A673 (cell line): ENCODE data around the gene IFT74. TPM values are rescaled to one million over a fixed set of nuclear protein-coding genes. Genes with fewer than 3 reads are reported as not detected.

Experiments used
- BruUV-seq: library from RNA; stranded (reverse); fragments of 400-500 nt; replicated peaks from 2 replicates; lab custom pipeline; 2021; lab: Mats Ljungman, UMichigan
- CTCF ChIA-PET: fragments of 300-600 bp; sonication (Branson Sonifier 250); formaldehyde crosslinking; loops from one replicate; lab custom pipeline; 2022; ENCODE audit warnings: antibody characterized with exemption; lab: Charles Lee
- POLR2A ChIA-PET: fragments of 300-600 bp; sonication (Branson Sonifier 250); formaldehyde crosslinking; loops from one replicate; lab custom pipeline; 2022; ENCODE audit warnings: antibody characterized with exemption; ENCODE audit not compliant: low non-redundant PET; lab: Charles Lee
- DNase-seq: peaks from one replicate; pipeline ENCODE4 v3.0.0-alpha.2; 2015; ENCODE audit warnings: low spot score
- H3K27ac ChIP-seq: fragments of 200-600 bp; sonication (generic); 2 replicates; pipeline ENCODE4 v1.5.1; 2016; ENCODE audit warnings: mixed run types, low read depth, mild to moderate bottlenecking, mixed read lengths, antibody characterized with exemption, low read length; ENCODE audit not compliant: poor library complexity, severe bottlenecking
- H3K27me3 ChIP-seq: fragments of 200-600 bp; sonication (generic); replicated peaks from 2 replicates; pipeline ENCODE4 v1.6.1; 2017; ENCODE audit warnings: mixed run types, low read depth, mild to moderate bottlenecking, mixed read lengths, antibody characterized with exemption, low read length; ENCODE audit not compliant: insufficient read depth, poor library complexity
- H3K36me3 ChIP-seq: fragments of 200-600 bp; sonication (generic); 2 replicates; pipeline ENCODE4 v1.6.1; 2016; ENCODE audit warnings: mixed run types, mild to moderate bottlenecking, mixed read lengths, antibody characterized with exemption, low read length; ENCODE audit not compliant: insufficient read depth, poor library complexity, severe bottlenecking
- H3K4me1 ChIP-seq: fragments of 200-600 bp; sonication (generic); 2 replicates; pipeline ENCODE4 v1.6.1; 2017; ENCODE audit warnings: mixed run types, mild to moderate bottlenecking, mixed read lengths, antibody characterized with exemption, low read length; ENCODE audit not compliant: insufficient read depth, poor library complexity, severe bottlenecking
- H3K4me3 ChIP-seq: fragments of 200-600 bp; sonication (generic); 2 replicates; pipeline ENCODE4 v1.5.1; 2016; ENCODE audit warnings: low read depth, mixed run types, mild to moderate bottlenecking, mixed read lengths, low read length; ENCODE audit not compliant: poor library complexity, severe bottlenecking
- H3K9me3 ChIP-seq: fragments of 200-600 bp; sonication (generic); 2 replicates; pipeline ENCODE4 v1.6.1; 2016; ENCODE audit warnings: mixed run types, low read depth, mild to moderate bottlenecking, mixed read lengths, antibody characterized with exemption, low read length; ENCODE audit not compliant: poor library complexity, severe bottlenecking
- EZH2 ChIP-seq: fragments of 200-600 bp; sonication (generic); IDR thresholded peaks from 2 replicates; pipeline ENCODE4 v1.6.1; 2017; ENCODE audit warnings: borderline replicate concordance, low read depth, mild to moderate bottlenecking, mixed read lengths, antibody characterized with exemption, low read length; ENCODE audit not compliant: poor library complexity, severe bottlenecking
- intact Hi-C: fragments of 100-400 bp; cut with micrococcal nuclease; formaldehyde crosslinking; loops from one replicate; pipeline ENCODE4 v1.10.0; 2022; ENCODE audit not compliant: unreplicated experiment
- total RNA-seq: library from RNA; stranded (reverse); gene quantifications from 2 replicates; pipeline ENCODE4 v1.2.3, GENCODE V29; 2021
- TF ChIP-seq, protein P1 (sequence below): fragments of 300-800, 200-600 bp; sonication (generic); conservative IDR thresholded peaks from 2 replicates; pipeline ENCODE4 v1.5.1; 2017; ENCODE audit warnings: low read depth, mild to moderate bottlenecking, antibody characterized with exemption, low read length, moderate library complexity, mixed read lengths

Gene IFT74
- total RNA-seq, 1 experiment from 2014 or later = 9.3 TPM

DNA sequence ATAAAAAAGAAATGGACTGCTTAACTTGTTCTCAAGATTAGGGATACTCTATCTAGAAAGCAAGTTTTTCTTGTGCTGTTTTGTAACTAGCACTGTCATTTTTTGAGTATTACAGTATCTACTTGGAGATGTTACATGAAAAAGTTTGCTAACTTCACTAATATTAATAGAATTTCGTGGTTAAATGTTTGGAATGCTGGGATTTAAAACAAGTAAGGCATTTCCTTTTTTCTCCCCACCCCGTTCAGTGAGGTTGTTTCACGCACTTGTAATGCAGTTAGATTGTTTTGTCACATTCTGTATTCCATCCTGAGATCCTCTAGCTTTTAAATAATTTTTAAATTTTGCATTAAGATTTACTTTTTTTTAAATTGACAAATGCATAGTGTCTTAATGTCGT, 132.8 kb downstream of the IFT74 start:
- intact Hi-C loops = no loop called here

DNA sequence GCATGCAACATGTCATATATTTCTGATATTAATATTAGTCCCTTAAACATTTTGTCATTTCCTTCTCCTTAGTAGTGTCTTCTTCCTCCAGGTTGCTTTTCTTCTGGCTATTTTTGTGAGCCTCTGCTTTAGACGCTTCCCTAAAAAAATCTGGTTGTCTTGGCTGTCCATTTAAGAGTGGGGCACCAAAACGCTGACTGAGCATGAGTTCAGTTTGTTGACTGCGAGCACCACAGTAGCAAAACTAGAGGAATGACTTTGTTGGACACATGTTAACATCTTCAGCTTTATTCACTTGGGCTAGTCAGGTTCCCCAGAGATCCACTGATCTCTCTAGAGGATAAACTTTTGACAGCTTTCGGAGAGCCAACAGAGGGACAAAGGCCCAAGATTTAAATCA, 133.5 kb downstream of the IFT74 start:
- no peaks in the 10 kb centered on the region for H3K36me3 ChIP-seq
- ChIA-PET POLR2A (no interaction called here), CTCF (no interaction called here)
- H3K4me3 ChIP-seq = no peak overlapping the region
- no peak overlapping the region for H3K27ac ChIP-seq
- no peak for TF ChIP-seq EZH2
- TF ChIP-seq, protein P1, sequence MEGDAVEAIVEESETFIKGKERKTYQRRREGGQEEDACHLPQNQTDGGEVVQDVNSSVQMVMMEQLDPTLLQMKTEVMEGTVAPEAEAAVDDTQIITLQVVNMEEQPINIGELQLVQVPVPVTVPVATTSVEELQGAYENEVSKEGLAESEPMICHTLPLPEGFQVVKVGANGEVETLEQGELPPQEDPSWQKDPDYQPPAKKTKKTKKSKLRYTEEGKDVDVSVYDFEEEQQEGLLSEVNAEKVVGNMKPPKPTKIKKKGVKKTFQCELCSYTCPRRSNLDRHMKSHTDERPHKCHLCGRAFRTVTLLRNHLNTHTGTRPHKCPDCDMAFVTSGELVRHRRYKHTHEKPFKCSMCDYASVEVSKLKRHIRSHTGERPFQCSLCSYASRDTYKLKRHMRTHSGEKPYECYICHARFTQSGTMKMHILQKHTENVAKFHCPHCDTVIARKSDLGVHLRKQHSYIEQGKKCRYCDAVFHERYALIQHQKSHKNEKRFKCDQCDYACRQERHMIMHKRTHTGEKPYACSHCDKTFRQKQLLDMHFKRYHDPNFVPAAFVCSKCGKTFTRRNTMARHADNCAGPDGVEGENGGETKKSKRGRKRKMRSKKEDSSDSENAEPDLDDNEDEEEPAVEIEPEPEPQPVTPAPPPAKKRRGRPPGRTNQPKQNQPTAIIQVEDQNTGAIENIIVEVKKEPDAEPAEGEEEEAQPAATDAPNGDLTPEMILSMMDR = no peak
- intact Hi-C loops = no loop called here
- DNase-seq = no peak
- no peaks in the 10 kb centered on the region for H3K9me3 ChIP-seq
- H3K4me1 ChIP-seq = no peaks in the 10 kb centered on the region
- H3K27me3 ChIP-seq = no peaks in the 10 kb centered on the region
- BruUV-seq = no TSS peak

More for the DNA sequence above, 132.8 kb downstream of the IFT74 start:
- H3K9me3 ChIP-seq = no peaks in the 10 kb centered on the region
- TF ChIP-seq, protein P1 = no peak
- TF ChIP-seq EZH2 = no peak
- H3K4me1 ChIP-seq = no peaks in the 10 kb centered on the region
- ChIA-PET POLR2A (no interaction called here), CTCF (no interaction called here)
- no peak overlapping the region for H3K4me3 ChIP-seq
- H3K36me3 ChIP-seq = no peaks in the 10 kb centered on the region
- DNase-seq = no peak
- no TSS peak for BruUV-seq
- H3K27ac ChIP-seq = no peak overlapping the region
- no peaks in the 10 kb centered on the region for H3K27me3 ChIP-seq

DNA sequence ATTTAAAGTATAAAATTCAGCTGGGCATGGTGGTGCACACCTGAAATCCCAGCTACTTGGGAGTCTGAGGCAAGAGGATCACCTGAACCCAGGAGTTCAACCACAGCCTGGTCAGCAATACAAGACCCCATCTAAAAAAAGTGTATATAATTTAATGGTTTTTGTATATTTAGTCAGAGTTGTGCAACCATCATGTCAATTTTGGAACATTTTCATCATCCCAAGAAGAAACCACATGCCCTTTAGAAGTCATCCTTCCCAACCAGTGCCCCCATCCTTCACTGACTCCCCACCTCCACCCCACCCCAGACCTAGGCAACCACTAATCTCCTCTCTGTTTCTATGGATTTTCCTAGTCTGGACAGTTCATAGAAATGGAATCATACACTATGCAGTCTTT, 134.0 kb downstream of the IFT74 start:
- BruUV-seq = no TSS peak
- no peak for DNase-seq
- Histone ChIP-seq H3K9me3 (no peaks in the 10 kb centered on the region), H3K4me3 (no peak overlapping the region), H3K27me3 (no peaks in the 10 kb centered on the region), H3K36me3 (no peaks in the 10 kb centered on the region), H3K27ac (no peak overlapping the region), H3K4me1 (no peaks in the 10 kb centered on the region)
- intact Hi-C loops = no loop called here
- TF ChIP-seq, protein P1 = no peak
- no peak for TF ChIP-seq EZH2
- POLR2A ChIA-PET = no interaction called here
- CTCF ChIA-PET = no interaction called here
